ENCODE data around the gene ZCCHC13.

ZCCHC13 gene

DNA sequence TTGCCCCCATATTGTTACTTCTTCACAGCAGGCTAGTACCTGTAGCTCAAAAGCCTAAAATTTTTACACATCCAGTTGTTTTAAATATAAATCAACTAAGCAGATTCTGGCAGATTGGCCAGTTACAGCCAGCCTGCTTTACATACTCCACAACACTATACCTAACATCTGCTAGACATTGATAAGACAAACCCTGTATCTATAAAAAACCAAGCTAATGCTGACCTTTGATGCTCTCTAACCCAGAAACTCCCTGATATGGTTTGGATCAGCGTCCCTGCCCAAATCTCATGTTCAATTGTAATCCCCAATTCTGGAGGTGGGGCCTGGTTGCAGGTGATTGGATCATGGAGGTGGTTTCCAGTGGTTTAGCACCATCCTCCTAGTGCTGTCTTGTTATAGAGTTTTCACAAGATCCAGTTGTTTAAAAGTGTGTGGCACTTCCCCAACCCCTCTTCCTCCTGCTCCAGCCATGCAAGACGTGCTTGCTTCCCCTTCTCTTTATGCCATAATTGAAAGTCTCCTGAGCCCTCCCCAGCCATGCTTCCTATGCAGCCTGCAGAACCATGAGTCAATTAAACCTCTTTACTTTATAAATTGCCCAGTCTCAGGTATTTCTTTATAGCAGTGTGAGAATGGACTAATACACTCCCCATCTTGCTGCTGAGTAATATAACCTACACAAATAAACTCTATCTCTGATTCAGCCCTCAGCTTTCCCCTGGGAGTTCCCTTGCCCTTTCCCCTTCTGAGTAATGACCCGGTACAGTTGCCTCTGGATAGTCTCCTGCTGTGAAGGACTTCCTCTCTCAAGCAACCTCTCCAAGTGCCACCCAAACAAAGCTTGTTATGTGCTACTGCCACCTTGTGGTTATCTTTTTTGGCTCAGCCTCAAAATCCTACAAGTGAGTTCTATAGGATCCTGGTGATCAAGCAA lies 39.6 kb downstream of the ZCCHC13 start:
- TF ChIP-seq SPI1 (IDR thresholded peaks at IDR 0.05; ENCODE audit: low read depth, low read length) (peak; percentile 66), TAF1 (IDR thresholded peaks at IDR 0.05; ENCODE audit: low read depth, low read length) (no peak)
- FAIRE-seq: peak; percentile 81
- DNase-seq (ENCODE audit: insufficient read length, low spot score): peak; percentile 11

DNA sequence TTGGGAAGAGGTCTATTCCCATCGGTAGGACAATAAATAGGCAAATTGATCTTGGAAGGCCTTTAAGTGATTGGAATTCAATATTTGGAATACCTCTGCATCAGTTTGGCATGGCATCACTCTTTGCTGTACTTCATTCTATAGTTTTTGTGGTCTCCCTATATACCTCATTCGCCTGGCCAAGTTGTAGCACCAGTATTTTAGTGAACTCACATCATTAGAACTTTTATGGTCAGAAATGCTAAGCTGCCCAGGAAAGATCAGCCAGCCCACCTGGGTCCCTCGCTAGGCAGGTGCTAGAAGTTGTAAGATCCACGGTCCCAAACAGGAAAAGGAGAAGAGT lies 40.3 kb downstream of the ZCCHC13 start:
- TF ChIP-seq SPI1 (IDR thresholded peaks at IDR 0.05; ENCODE audit: low read depth, low read length) (no peak), PAX5 (IDR thresholded peaks at IDR 0.05; ENCODE audit: insufficient read depth, low read length, severe bottlenecking) (no peak), TAF1 (IDR thresholded peaks at IDR 0.05; ENCODE audit: low read depth, low read length) (no peak), POLR2A (IDR thresholded peaks at IDR 0.05; ENCODE audit: low read depth, low read length) (no peak), POU2F2 (IDR thresholded peaks at IDR 0.05; ENCODE audit: low read depth, low read length) (no peak), POLR2AphosphoS5 (IDR thresholded peaks at IDR 0.05; ENCODE audit: low read depth, low read length) (no peak)
- DNase-seq (ENCODE audit: insufficient read length, low spot score) (no peak), FAIRE-seq (no peak)

DNA sequence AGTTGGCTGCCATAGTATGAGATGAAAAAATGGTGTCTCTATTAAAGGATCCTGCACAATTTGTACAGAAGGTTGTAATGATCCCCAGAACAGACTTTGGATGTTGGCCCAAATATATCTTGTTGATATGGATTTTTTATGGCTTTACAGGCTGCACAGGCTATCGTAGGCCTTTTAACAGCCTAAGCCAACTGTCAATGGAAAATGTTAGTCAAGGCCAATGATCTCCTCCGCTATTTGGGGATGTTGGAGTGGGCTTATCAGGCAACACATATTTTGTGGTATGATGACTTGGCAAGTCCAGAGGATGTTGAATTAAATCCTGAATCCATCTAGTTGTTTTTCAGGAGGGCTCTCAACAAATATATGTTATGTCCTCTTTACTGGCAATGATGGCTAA lies 42.1 kb downstream of the ZCCHC13 start:
- TF ChIP-seq SPI1 (IDR thresholded peaks at IDR 0.05; ENCODE audit: low read depth, low read length) (no peak), TAF1 (IDR thresholded peaks at IDR 0.05; ENCODE audit: low read depth, low read length) (no peak), POLR2A (IDR thresholded peaks at IDR 0.05; ENCODE audit: low read depth, low read length) (no peak), POLR2AphosphoS5 (IDR thresholded peaks at IDR 0.05; ENCODE audit: low read depth, low read length) (no peak)
- FAIRE-seq (no peak), DNase-seq (ENCODE audit: insufficient read length, low spot score) (no peak)

DNA sequence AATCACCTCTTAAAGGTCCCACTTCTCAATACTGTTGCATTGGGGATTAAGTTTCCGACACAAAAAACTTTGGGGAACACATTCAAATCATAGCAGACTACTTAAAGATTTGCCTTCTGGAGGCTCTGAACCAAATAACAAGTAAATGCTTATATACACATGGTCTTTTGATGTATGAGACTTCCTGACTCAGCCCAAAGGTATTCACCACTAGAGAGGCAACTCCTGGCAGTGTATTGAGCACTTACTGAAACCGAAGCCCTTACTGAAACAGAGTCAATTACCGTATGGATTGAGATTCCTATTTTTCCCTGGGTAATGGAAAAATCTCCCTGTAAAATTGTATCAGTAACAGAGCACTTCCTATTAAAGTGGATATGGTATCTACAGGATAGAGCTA lies 45.4 kb downstream of the ZCCHC13 start:
- DNase-seq (ENCODE audit: insufficient read length, low spot score) (no peak), FAIRE-seq (no peak)
- no peak for TF ChIP-seq POLR2AphosphoS5 (IDR thresholded peaks at IDR 0.05; ENCODE audit: low read depth, low read length)
- TF ChIP-seq TAF1 (IDR thresholded peaks at IDR 0.05; ENCODE audit: low read depth, low read length): no peak
- TF ChIP-seq POU2F2 (IDR thresholded peaks at IDR 0.05; ENCODE audit: low read depth, low read length): no peak
- TF ChIP-seq PAX5 (IDR thresholded peaks at IDR 0.05; ENCODE audit: insufficient read depth, low read length, severe bottlenecking): no peak
- no peak for TF ChIP-seq SPI1 (IDR thresholded peaks at IDR 0.05; ENCODE audit: low read depth, low read length)
- TF ChIP-seq POLR2A (IDR thresholded peaks at IDR 0.05; ENCODE audit: low read depth, low read length): no peak

DNA sequence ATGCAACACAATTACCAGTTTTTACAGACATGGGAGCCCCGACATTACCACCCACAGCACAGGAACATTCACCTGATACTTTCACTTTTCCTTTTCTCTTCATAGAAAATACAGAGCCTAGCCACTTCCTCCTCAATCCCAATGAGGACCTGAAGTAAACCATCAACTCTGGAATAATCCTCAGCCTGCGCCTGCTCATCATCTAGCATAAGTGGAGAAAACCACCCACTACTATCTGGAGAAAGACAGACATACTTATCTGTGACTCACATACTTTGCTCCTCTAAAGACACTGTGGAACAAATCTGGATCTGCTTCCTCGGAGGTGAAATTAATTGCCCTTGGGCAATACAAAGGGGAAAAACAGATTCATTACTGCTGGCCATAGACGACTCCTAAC lies 47.8 kb downstream of the ZCCHC13 start:
- no peak for DNase-seq (ENCODE audit: insufficient read length, low spot score)
- no peak for FAIRE-seq
- no peak for TF ChIP-seq POLR2A (IDR thresholded peaks at IDR 0.05; ENCODE audit: low read depth, low read length)
- TF ChIP-seq TAF1 (IDR thresholded peaks at IDR 0.05; ENCODE audit: low read depth, low read length): no peak
- TF ChIP-seq SPI1 (IDR thresholded peaks at IDR 0.05; ENCODE audit: low read depth, low read length): no peak
- no peak for TF ChIP-seq PAX5 (IDR thresholded peaks at IDR 0.05; ENCODE audit: insufficient read depth, low read length, severe bottlenecking)
- no peak for TF ChIP-seq POLR2AphosphoS5 (IDR thresholded peaks at IDR 0.05; ENCODE audit: low read depth, low read length)
- TF ChIP-seq POU2F2 (IDR thresholded peaks at IDR 0.05; ENCODE audit: low read depth, low read length): no peak

DNA sequence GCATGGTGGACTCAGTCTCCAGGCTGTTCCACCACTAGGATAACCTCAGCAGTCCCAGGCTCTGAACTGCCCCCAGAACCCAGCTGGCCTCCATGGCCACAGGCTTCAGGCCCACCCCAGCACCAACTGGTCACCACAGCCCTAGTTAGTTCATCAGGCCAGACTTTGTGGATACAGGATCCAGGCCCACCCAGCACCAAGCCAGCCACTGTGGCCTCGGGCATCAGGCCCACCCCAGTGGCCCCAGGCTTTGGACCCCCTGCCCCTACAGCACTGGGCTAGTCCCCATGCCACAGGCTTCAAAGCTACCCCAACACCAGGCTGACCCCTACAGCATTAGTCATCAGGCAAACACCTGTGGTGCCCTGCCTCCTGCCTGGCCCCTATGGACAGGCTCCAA lies 50.0 kb downstream of the ZCCHC13 start:
- no peak for TF ChIP-seq POU2F2 (IDR thresholded peaks at IDR 0.05; ENCODE audit: low read depth, low read length)
- no peak for TF ChIP-seq SPI1 (IDR thresholded peaks at IDR 0.05; ENCODE audit: low read depth, low read length)
- TF ChIP-seq POLR2A (IDR thresholded peaks at IDR 0.05; ENCODE audit: low read depth, low read length): no peak
- TF ChIP-seq POLR2AphosphoS5 (IDR thresholded peaks at IDR 0.05; ENCODE audit: low read depth, low read length): no peak
- no peak for TF ChIP-seq PAX5 (IDR thresholded peaks at IDR 0.05; ENCODE audit: insufficient read depth, low read length, severe bottlenecking)
- no peak for TF ChIP-seq TAF1 (IDR thresholded peaks at IDR 0.05; ENCODE audit: low read depth, low read length)
- FAIRE-seq: no peak

More for the DNA sequence above, 50.0 kb downstream of the ZCCHC13 start:
- no peak for DNase-seq (ENCODE audit: insufficient read length, low spot score)
